NCI-H2081 treated with DMSO at 0.1 percent for 48 hours (cell line): ENCODE measurements around the gene NPAS2.

Experiments
- DNase-seq: peaks from one replicate; lab custom pipeline; 2025; lab: John Stamatoyannopoulos, UW

The NPAS2 gene

GRCh38 chr2:100969998-100970397, 150.1 kb downstream of the NPAS2 start:
- no peak for DNase-seq

- DNase-seq: no peak
These were observed 151.3 kb downstream of the NPAS2 start for GRCh38 chr2:100971221-100971620.

- no peak for DNase-seq
These were observed 152.5 kb downstream of the NPAS2 start for GRCh38 chr2:100972452-100972851.

- no peak for DNase-seq
These were observed 155.0 kb downstream of the NPAS2 start for GRCh38 chr2:100974712-100975520.

GRCh38 chr2:100975521-100975785, 155.5 kb downstream of the NPAS2 start:
- DNase-seq: no peak

- no peak for DNase-seq
These were observed 156.1 kb downstream of the NPAS2 start for GRCh38 chr2:100976061-100976460.

- no peak for DNase-seq
These were observed 156.9 kb downstream of the NPAS2 start for GRCh38 chr2:100976645-100977391.

GRCh38 chr2:100977511-100977910, 157.6 kb downstream of the NPAS2 start:
- DNase-seq: no peak

GRCh38 chr2:100978582-100979191, 158.7 kb downstream of the NPAS2 start:
- DNase-seq: no peak

GRCh38 chr2:100980046-100980445, 160.1 kb downstream of the NPAS2 start:
- DNase-seq: no peak

GRCh38 chr2:100981011-100981410, 161.1 kb downstream of the NPAS2 start:
- no peak for DNase-seq

- no peak for DNase-seq
These were observed 162.5 kb downstream of the NPAS2 start for GRCh38 chr2:100982431-100982861.

- no peak for DNase-seq
These were observed 163.3 kb downstream of the NPAS2 start for GRCh38 chr2:100983201-100983600.

- DNase-seq: no peak
These were observed 163.9 kb downstream of the NPAS2 start for GRCh38 chr2:100983684-100984310.

- no peak for DNase-seq
These were observed 165.0 kb downstream of the NPAS2 start for GRCh38 chr2:100984892-100985307.

- DNase-seq: no peak
These were observed 166.2 kb downstream of the NPAS2 start for GRCh38 chr2:100986157-100986556.

- no peak for DNase-seq
These were observed 167.6 kb downstream of the NPAS2 start for GRCh38 chr2:100987536-100987935.

- DNase-seq: no peak
These were observed 168.0 kb downstream of the NPAS2 start for GRCh38 chr2:100987974-100988373.

- no peak for DNase-seq
These were observed 168.9 kb downstream of the NPAS2 start for GRCh38 chr2:100988630-100989417.

GRCh38 chr2:100989666-100990065, 169.7 kb downstream of the NPAS2 start:
- DNase-seq: no peak

- no peak for DNase-seq
These were observed 170.2 kb downstream of the NPAS2 start for GRCh38 chr2:100990166-100990565.
